IMR-90 (cell line): ENCODE results near the gene RPH3AL. TPM values are rescaled to one million over a fixed set of nuclear protein-coding genes. Genes with fewer than 3 reads are reported as not detected.

Source experiments
- ATAC-seq: fragments of 200-7000 bp; cut with Tn5 transposase; 2 replicates; pipeline ENCODE4 v1.9.1; 2020; ENCODE audit warnings: low read depth, mild to moderate bottlenecking, moderate library complexity
- BruUV-seq: library from RNA; stranded (reverse); fragments of 400-500 nt; replicated peaks from 2 replicates; lab custom pipeline; 2021; lab: Mats Ljungman, UMichigan
- CTCF ChIA-PET: fragments of 300-600 bp; formaldehyde crosslinking; extraction: SDS; loops from one replicate; lab custom pipeline; 2021; ENCODE audit warnings: antibody characterized with exemption; lab: Yijun Ruan, JAX
- POLR2A ChIA-PET: fragments of 300-600 bp; sonication (Branson Sonifier 250); formaldehyde crosslinking; loops from one replicate; lab custom pipeline; 2022; ENCODE audit warnings: antibody characterized with exemption; ENCODE audit not compliant: unreplicated experiment; lab: Charles Lee
- DNase-seq: peaks from one replicate; pipeline ENCODE4 v3.0.0; 2013
- H2AFZ ChIP-seq: replicated peaks from 2 replicates; pipeline ENCODE3; 2013; ENCODE audit warnings: low read length, mild to moderate bottlenecking; ENCODE audit not compliant: poor library complexity
- H2AK5ac ChIP-seq: 2 replicates; pipeline ENCODE4 v1.6.1; 2013; ENCODE audit warnings: low read depth, low read length, inconsistent platforms
- H2AK9ac ChIP-seq: replicated peaks from 2 replicates; pipeline ENCODE3; 2013; ENCODE audit warnings: mild to moderate bottlenecking, low read depth, low read length, moderate library complexity; ENCODE audit not compliant: poor library complexity
- H2BK120ac ChIP-seq: 2 replicates; pipeline ENCODE4 v1.6.1; 2013; ENCODE audit warnings: low read depth, low read length, inconsistent platforms
- H2BK15ac ChIP-seq: 3 replicates; pipeline ENCODE4 v1.6.1; 2013; ENCODE audit warnings: low read depth, low read length, inconsistent platforms
- H2BK20ac ChIP-seq: 2 replicates; pipeline ENCODE4 v1.6.1; 2013; ENCODE audit warnings: low read depth, mild to moderate bottlenecking, inconsistent platforms, low read length, moderate library complexity
- H2BK5ac ChIP-seq: 2 replicates; pipeline ENCODE4 v1.6.1; 2013; ENCODE audit warnings: mild to moderate bottlenecking, low read depth, low read length, inconsistent platforms; ENCODE audit not compliant: poor library complexity, severe bottlenecking
- H3K14ac ChIP-seq: replicated peaks from 2 replicates; pipeline ENCODE4 v1.6.1; 2013; ENCODE audit warnings: low read depth, low read length, inconsistent platforms
- H3K18ac ChIP-seq: 2 replicates; pipeline ENCODE4 v1.6.1; 2013; ENCODE audit warnings: low read depth, low read length, control low read depth
- H3K23ac ChIP-seq: 2 replicates; pipeline ENCODE4 v1.6.1; 2013; ENCODE audit warnings: low read depth, low read length, inconsistent platforms
- H3K27ac ChIP-seq: 2 replicates; pipeline ENCODE4 v1.5.1; 2013; ENCODE audit warnings: mild to moderate bottlenecking, control low read depth, low read length; ENCODE audit not compliant: insufficient read depth
- H3K27me3 ChIP-seq: 2 replicates; pipeline ENCODE4 v1.6.1; 2013; ENCODE audit warnings: low read length; ENCODE audit not compliant: control insufficient read depth, insufficient read depth
- H3K36me3 ChIP-seq: 2 replicates; pipeline ENCODE4 v1.6.1; 2013; ENCODE audit warnings: low read length, mixed read lengths; ENCODE audit not compliant: control insufficient read depth, insufficient read depth
- H3K4ac ChIP-seq: 2 replicates; pipeline ENCODE4 v1.6.1; 2013; ENCODE audit warnings: low read depth, low read length, inconsistent platforms
- H3K4me1 ChIP-seq: 2 replicates; pipeline ENCODE4 v1.6.1; 2013; ENCODE audit warnings: low read length, mixed read lengths; ENCODE audit not compliant: control insufficient read depth, insufficient read depth
- H3K4me2 ChIP-seq: 2 replicates; pipeline ENCODE4 v1.6.1; 2013; ENCODE audit warnings: low read depth, mild to moderate bottlenecking, control low read depth, low read length, moderate library complexity
- H3K4me3 ChIP-seq: 2 replicates; pipeline ENCODE4 v1.5.1; 2013; ENCODE audit warnings: low read depth, mild to moderate bottlenecking, control low read depth, low read length, moderate library complexity; ENCODE audit not compliant: insufficient read depth
- H3K56ac ChIP-seq: 2 replicates; pipeline ENCODE4 v1.6.1; 2013; ENCODE audit warnings: low read length, inconsistent platforms; ENCODE audit not compliant: insufficient read depth; ENCODE audit errors: extremely low read depth
- H3K79me1 ChIP-seq, 2 experiments: 2 replicates each; pipeline ENCODE4 v1.6.1; 2013; ENCODE audit warnings: low read length in 2 of 2, inconsistent platforms in 1 of 2, low read depth in 1 of 2
- H3K9ac ChIP-seq: 2 replicates; pipeline ENCODE4 v1.6.1; 2013; ENCODE audit warnings: low read depth, low read length, control low read depth
- H3K9me1 ChIP-seq: 2 replicates; pipeline ENCODE4 v1.6.1; 2013; ENCODE audit warnings: low read length, inconsistent platforms; ENCODE audit not compliant: insufficient read depth
- H3K9me3 ChIP-seq: 2 replicates; pipeline ENCODE4 v1.6.1; 2013; ENCODE audit warnings: low read length; ENCODE audit not compliant: control insufficient read depth, insufficient read depth
- H4K20me1 ChIP-seq: 2 replicates; pipeline ENCODE4 v1.6.1; 2013; ENCODE audit warnings: low read length, inconsistent platforms; ENCODE audit not compliant: insufficient read depth
- H4K5ac ChIP-seq: 2 replicates; pipeline ENCODE4 v1.6.1; 2013; ENCODE audit warnings: mild to moderate bottlenecking, low read depth, low read length, control low read depth
- H4K8ac ChIP-seq, 2 experiments: 2 replicates each; pipeline ENCODE4 v1.6.1; 2013; ENCODE audit warnings: low read depth in 2 of 2, low read length in 2 of 2, control low read depth in 1 of 2, inconsistent platforms in 1 of 2
- H4K91ac ChIP-seq: 2 replicates; pipeline ENCODE4 v1.6.1; 2013; ENCODE audit warnings: low read depth, low read length, inconsistent platforms; ENCODE audit not compliant: insufficient read depth
- CEBPB ChIP-seq: IDR thresholded peaks from 2 replicates; pipeline ENCODE4 v1.6.1; 2012; ENCODE audit warnings: low read depth, low read length, improper control_type of control experiment
- CHD1 ChIP-seq: IDR thresholded peaks from 2 replicates; pipeline ENCODE4 v1.6.1; 2012; ENCODE audit warnings: low read depth, low read length, improper control_type of control experiment
- ELK1 ChIP-seq: fragments of 150-350 bp; IDR thresholded peaks from 2 replicates; pipeline ENCODE4 v1.6.1; 2016; ENCODE audit warnings: low read depth, mild to moderate bottlenecking, low read length, moderate library complexity, borderline replicate concordance
- FOS ChIP-seq: fragments of 150-350 bp; IDR thresholded peaks from 2 replicates; pipeline ENCODE4 v1.6.1; 2016; ENCODE audit warnings: low read depth, low read length
- MAFK ChIP-seq: IDR thresholded peaks from 2 replicates; pipeline ENCODE4 v1.6.1; 2012; ENCODE audit warnings: low read depth, low read length, improper control_type of control experiment
- MAZ ChIP-seq: IDR thresholded peaks from 2 replicates; pipeline ENCODE4 v1.6.1; 2012; ENCODE audit warnings: low read depth, mild to moderate bottlenecking, low read length, improper control_type of control experiment, moderate library complexity, borderline replicate concordance
- MXI1 ChIP-seq: IDR thresholded peaks from 2 replicates; pipeline ENCODE4 v1.6.1; 2012; ENCODE audit warnings: low read depth, mild to moderate bottlenecking, low read length, moderate library complexity, borderline replicate concordance
- NFE2L2 ChIP-seq: fragments of 150-350 bp; IDR thresholded peaks from 2 replicates; pipeline ENCODE4 v1.6.1; 2016; ENCODE audit warnings: low read depth, mild to moderate bottlenecking, low read length
- POLR2A ChIP-seq: IDR thresholded peaks from 2 replicates; pipeline ENCODE4 v1.6.1; 2012; ENCODE audit warnings: mild to moderate bottlenecking, low read depth, low read length
- RAD21 ChIP-seq: IDR thresholded peaks from 2 replicates; pipeline ENCODE4 v1.6.1; 2012; ENCODE audit warnings: low read length, improper control_type of control experiment
- RCOR1 ChIP-seq: IDR thresholded peaks from 2 replicates; pipeline ENCODE4 v1.6.1; 2012; ENCODE audit warnings: mild to moderate bottlenecking, low read length, improper control_type of control experiment; ENCODE audit not compliant: insufficient replicate concordance
- RFX5 ChIP-seq: IDR thresholded peaks from 2 replicates; pipeline ENCODE4 v1.8.0; 2012; ENCODE audit warnings: low read depth, mild to moderate bottlenecking, low read length, moderate library complexity
- SMC3 ChIP-seq: fragments of 150-350 bp; IDR thresholded peaks from 2 replicates; pipeline ENCODE4 v1.6.1; 2016; ENCODE audit warnings: low read depth, mild to moderate bottlenecking, antibody characterized with exemption, low read length, moderate library complexity
- USF2 ChIP-seq: fragments of 150-350 bp; IDR thresholded peaks from 2 replicates; pipeline ENCODE4 v1.6.1; 2017; ENCODE audit warnings: mild to moderate bottlenecking, antibody characterized with exemption, low read length, low read depth
- WGBS, 2 experiments: methylation state at CpG; one replicate each; pipeline versions ENCODE4 v1.1.5 to v1.1.7; 2013; ENCODE audit warnings: missing lambda C conversion rate in 2 of 2; ENCODE audit not compliant: insufficient read length in 1 of 2; ENCODE audit errors: extremely low coverage in 2 of 2; 5-methylcytosine and 5-hydroxymethylcytosine counted together
- dilution Hi-C: fragments of 300-500 bp; cut with HindIII; formaldehyde crosslinking; loops from one replicate; pipeline ENCODE4 v1.14.3; 2018; ENCODE audit warnings: low sequenced_read_pairs; ENCODE audit not compliant: unreplicated experiment
- in situ Hi-C: fragments of 300-500 bp; cut with MboI; formaldehyde crosslinking; loops from 3 replicates; pipeline ENCODE4 v1.14.3; 2019; ENCODE audit warnings: low sequenced_read_pairs, inconsistent platforms, mixed read lengths
- intact Hi-C: fragments of 100-400 bp; cut with micrococcal nuclease; formaldehyde crosslinking; loops from 2 replicates; pipeline ENCODE4 v1.10.0; 2022
- polyA plus RNA-seq, 3 experiments: library from polyadenylated mRNA; depleted of rRNA; stranded (reverse); fragments of >200 nt; gene quantifications; 2 replicates each; pipeline ENCODE4 v1.2.3, GENCODE V29; 2012; ENCODE audit warnings: low replicate concordance in 1 of 3
- total RNA-seq: library from RNA; depleted of rRNA; stranded (reverse); fragments of >200 nt; gene quantifications from 2 replicates; pipeline ENCODE4 v1.2.3, GENCODE V29; 2012

Gene RPH3AL
- total and polyA plus RNA-seq, 2 of the 4 experiments (the other 2 are of a cell fraction), result 1.8 to 2.5 TPM

- Histone ChIP-seq H4K91ac (no peak overlapping the region), H3K4ac (no peak overlapping the region), H3K9me3 (peaks cover 3% of the 10 kb centered on the region), H2AK9ac (no peak overlapping the region), H3K23ac (no peak overlapping the region), H3K27me3 (peaks cover 4% of the 10 kb centered on the region), H3K79me1 (no peaks in the 10 kb centered on the region), H2BK120ac (no peak overlapping the region), H2BK5ac (no peak overlapping the region), H3K9me1 (no peaks in the 10 kb centered on the region), H3K9ac (no peak overlapping the region), H2BK20ac (no peak overlapping the region), H3K56ac (no peak overlapping the region), H3K4me1 (no peaks in the 10 kb centered on the region), H4K20me1 (no peaks in the 10 kb centered on the region), H2AK5ac (no peak overlapping the region), H2AFZ (no peak overlapping the region), H3K4me2 (no peak overlapping the region), H3K36me3 (no peaks in the 10 kb centered on the region), H4K8ac (no peak overlapping the region), H4K5ac (no peak overlapping the region), H3K14ac (no peak overlapping the region), H2BK15ac (no peak overlapping the region), H3K27ac (no peak overlapping the region), H3K4me3 (no peak overlapping the region), H3K18ac (no peak overlapping the region)
- dilution Hi-C loops, result no loop called here
- ATAC-seq (no peak), DNase-seq (no peak)
- ChIA-PET CTCF (no interaction called here), POLR2A (no interaction called here)
- 72% methylated on average over 4 of the region's 25 CpGs; no CpG with 5 or more reads in 1 of the 2 experiments for WGBS, 2 experiments
- no peak for TF ChIP-seq CEBPB
- TF ChIP-seq MAFK, result no peak
- no peak for TF ChIP-seq ELK1
- TF ChIP-seq CHD1, result no peak
- no peak for TF ChIP-seq NFE2L2
- no peak for TF ChIP-seq MXI1
- TF ChIP-seq RCOR1, result no peak
- TF ChIP-seq POLR2A, result no peak
- TF ChIP-seq MAZ, result no peak
- no peak for TF ChIP-seq RFX5
- no peak for TF ChIP-seq USF2
- TF ChIP-seq SMC3, result no peak
- TF ChIP-seq FOS, result no peak
- TF ChIP-seq RAD21, result no peak
- in situ Hi-C loops, result no loop called here
- no TSS peak for BruUV-seq
- intact Hi-C loops, result no loop called here
These were observed 139.1 kb downstream of the RPH3AL start for GRCh38 chr17:213286-214105.
